Kidney (tissue), 14 donors: ENCODE measurements around the gene A1BG. TPM values are rescaled to one million over a fixed set of nuclear protein-coding genes. Genes with fewer than 3 reads are reported as not detected.

Experiments
- DNase-seq, 5 donors: peaks; one replicate each; pipeline ENCODE4 v3.0.0-alpha.2; 2013 to 2020
- FAIRE-seq: peaks from 2 replicates; lab custom pipeline; 2012; peaks lifted over from hg19 to GRCh38; lab: Jason Lieb, UNC
- H3K27ac ChIP-seq, 2 donors: one replicate each; pipeline ENCODE4 v1.7.0; 2013; ENCODE audit warnings: low read depth in 2 of 2, low read length in 2 of 2, inconsistent platforms in 1 of 2
- H3K27me3 ChIP-seq: one replicate; pipeline ENCODE4 v1.7.1; 2013; ENCODE audit warnings: low read length, inconsistent platforms; ENCODE audit not compliant: control insufficient read depth, insufficient read depth
- H3K36me3 ChIP-seq, 3 donors: one replicate each; pipeline versions ENCODE4 v1.7.0 to v1.7.1; 2013; ENCODE audit warnings: low read length in 3 of 3, control low read depth in 1 of 3, inconsistent platforms in 1 of 3; ENCODE audit not compliant: insufficient read depth in 3 of 3, control insufficient read depth in 2 of 3
- H3K4me1 ChIP-seq, 3 donors: one replicate each; pipeline versions ENCODE4 v1.7.0 to v1.7.1; 2013; ENCODE audit warnings: low read length in 3 of 3, inconsistent platforms in 1 of 3, low read depth in 1 of 3; ENCODE audit not compliant: control insufficient read depth in 2 of 3, insufficient read depth in 2 of 3
- H3K4me3 ChIP-seq, 3 donors: one replicate each; pipeline versions ENCODE4 v1.7.0 to v1.8.1; 2013; ENCODE audit warnings: low read length in 3 of 3, control low read depth in 1 of 3, inconsistent platforms in 1 of 3
- H3K9ac ChIP-seq, 3 donors: one replicate each; pipeline versions ENCODE4 v1.7.0 to v1.7.1; 2013; ENCODE audit warnings: low read length in 3 of 3, control low read depth in 1 of 3, inconsistent platforms in 1 of 3
- H3K9me3 ChIP-seq, 3 donors: one replicate each; pipeline versions ENCODE4 v1.7.0 to v1.7.1; 2013; ENCODE audit warnings: low read length in 3 of 3, control low read depth in 1 of 3, inconsistent platforms in 1 of 3; ENCODE audit not compliant: control insufficient read depth in 2 of 3, insufficient read depth in 1 of 3
- intact Hi-C: fragments of 100-400 bp; cut with DNase I; formaldehyde crosslinking; loops from one replicate; pipeline ENCODE4 v1.11.1; 2022
- polyA plus RNA-seq: library from polyadenylated mRNA; stranded (reverse); fragments of 350-450 nt; fragmentation: Illumina TruSeq; extraction: RNeasy Lipid Tissue Mini Kit (QIAGEN cat#74804); gene quantifications from one replicate; pipeline ENCODE4 v1.2.3, GENCODE V29; 2014; ENCODE audit warnings: low read depth, low replicate concordance; ENCODE audit not compliant: insufficient read depth
- total RNA-seq: library from RNA; stranded (reverse); fragmentation: NEBNext Ultra II Directional; extraction: Animal tissue kit (Norgen Biotek cat#: 25700); gene quantifications from one replicate; pipeline ENCODE4 v1.2.1, GENCODE V29; 2021
- TF ChIP-seq, protein P1 (sequence below): IDR thresholded peaks from 3 replicates; pipeline ENCODE4 v1.5.1; 2012; ENCODE audit warnings: mild to moderate bottlenecking, moderate library complexity, borderline replicate concordance; ENCODE audit not compliant: insufficient read depth; ENCODE audit errors: extremely low read depth
- donor health status: control.
- donor health status: control.
- donor health status: control.
- donor health status: control.
- donor health status: control.
- donor health status: DM: yes; HTN: yes; CAD: no.
- donor health status: Normal renal cell carcinoma (clear cell type).

Gene A1BG
- total and polyA plus RNA-seq, 2 donors from 2014 or later = 10.9 to 19.0 TPM

DNA sequence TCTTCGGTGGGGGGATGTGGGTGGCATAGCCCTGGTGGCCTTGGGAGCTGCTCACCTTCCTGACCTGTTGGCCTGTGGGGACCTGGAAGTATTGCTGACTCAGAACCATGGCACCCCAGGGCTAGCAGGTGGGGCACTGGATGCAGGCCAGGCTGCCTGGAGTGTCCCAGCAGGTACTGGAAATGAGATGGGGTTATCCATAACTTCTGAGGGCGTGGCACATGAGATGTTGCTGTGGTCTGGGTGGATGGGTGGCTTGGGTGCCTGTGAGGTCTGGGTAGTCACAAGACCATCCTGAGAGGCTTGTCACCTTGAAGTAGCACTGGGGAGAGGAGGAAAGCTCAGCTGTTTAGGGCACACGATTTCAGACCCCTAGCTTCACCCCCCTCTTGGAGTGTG lies 41.5 kb upstream of the A1BG start:
- Histone ChIP-seq H3K4me3 (no peak overlapping the region), H3K27me3 (peaks cover 2% of the 10 kb centered on the region), H3K9ac (no peak overlapping the region), H3K4me1 (peaks cover 0 to 2% (median 0%) of the 10 kb centered on the region in 3 donors), H3K27ac (no peak overlapping the region), H3K9me3 (no peaks in the 10 kb centered on the region), H3K36me3 (peaks cover 0 to 29% (median 13%) of the 10 kb centered on the region in 3 donors)
- peak in 1 of 5 donors; percentile 58 for DNase-seq
- intact Hi-C loops = no loop called here
- no peak for FAIRE-seq
- TF ChIP-seq, protein P1, sequence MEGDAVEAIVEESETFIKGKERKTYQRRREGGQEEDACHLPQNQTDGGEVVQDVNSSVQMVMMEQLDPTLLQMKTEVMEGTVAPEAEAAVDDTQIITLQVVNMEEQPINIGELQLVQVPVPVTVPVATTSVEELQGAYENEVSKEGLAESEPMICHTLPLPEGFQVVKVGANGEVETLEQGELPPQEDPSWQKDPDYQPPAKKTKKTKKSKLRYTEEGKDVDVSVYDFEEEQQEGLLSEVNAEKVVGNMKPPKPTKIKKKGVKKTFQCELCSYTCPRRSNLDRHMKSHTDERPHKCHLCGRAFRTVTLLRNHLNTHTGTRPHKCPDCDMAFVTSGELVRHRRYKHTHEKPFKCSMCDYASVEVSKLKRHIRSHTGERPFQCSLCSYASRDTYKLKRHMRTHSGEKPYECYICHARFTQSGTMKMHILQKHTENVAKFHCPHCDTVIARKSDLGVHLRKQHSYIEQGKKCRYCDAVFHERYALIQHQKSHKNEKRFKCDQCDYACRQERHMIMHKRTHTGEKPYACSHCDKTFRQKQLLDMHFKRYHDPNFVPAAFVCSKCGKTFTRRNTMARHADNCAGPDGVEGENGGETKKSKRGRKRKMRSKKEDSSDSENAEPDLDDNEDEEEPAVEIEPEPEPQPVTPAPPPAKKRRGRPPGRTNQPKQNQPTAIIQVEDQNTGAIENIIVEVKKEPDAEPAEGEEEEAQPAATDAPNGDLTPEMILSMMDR = no peak

DNA sequence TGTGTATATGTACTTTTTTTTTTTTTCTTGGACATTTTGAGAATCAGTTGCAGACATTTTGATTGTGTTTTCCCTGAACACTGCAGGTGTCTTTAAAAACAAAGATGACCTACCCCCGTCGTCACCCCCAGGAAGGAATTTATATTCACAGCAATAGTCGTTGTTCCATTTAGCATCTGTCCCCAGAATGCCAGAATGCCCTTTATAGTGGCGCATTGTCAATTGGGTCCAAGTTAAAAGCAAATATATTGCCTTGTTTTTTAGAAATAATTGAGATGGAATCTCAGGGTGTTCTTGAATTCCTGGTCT lies 40.4 kb upstream of the A1BG start:
- no peak overlapping the region for H3K27ac ChIP-seq
- no peak overlapping the region for H3K4me3 ChIP-seq
- peaks cover 0 to 35% (median 13%) of the 10 kb centered on the region in 3 donors for H3K36me3 ChIP-seq
- H3K27me3 ChIP-seq = peaks cover 2% of the 10 kb centered on the region
- peaks cover 0 to 2% (median 0%) of the 10 kb centered on the region in 3 donors for H3K4me1 ChIP-seq
- DNase-seq (no peak), FAIRE-seq (no peak)
- no peak overlapping the region for H3K9ac ChIP-seq
- H3K9me3 ChIP-seq = no peaks in the 10 kb centered on the region
- intact Hi-C loops = no loop called here
- TF ChIP-seq, protein P1 = no peak

DNA sequence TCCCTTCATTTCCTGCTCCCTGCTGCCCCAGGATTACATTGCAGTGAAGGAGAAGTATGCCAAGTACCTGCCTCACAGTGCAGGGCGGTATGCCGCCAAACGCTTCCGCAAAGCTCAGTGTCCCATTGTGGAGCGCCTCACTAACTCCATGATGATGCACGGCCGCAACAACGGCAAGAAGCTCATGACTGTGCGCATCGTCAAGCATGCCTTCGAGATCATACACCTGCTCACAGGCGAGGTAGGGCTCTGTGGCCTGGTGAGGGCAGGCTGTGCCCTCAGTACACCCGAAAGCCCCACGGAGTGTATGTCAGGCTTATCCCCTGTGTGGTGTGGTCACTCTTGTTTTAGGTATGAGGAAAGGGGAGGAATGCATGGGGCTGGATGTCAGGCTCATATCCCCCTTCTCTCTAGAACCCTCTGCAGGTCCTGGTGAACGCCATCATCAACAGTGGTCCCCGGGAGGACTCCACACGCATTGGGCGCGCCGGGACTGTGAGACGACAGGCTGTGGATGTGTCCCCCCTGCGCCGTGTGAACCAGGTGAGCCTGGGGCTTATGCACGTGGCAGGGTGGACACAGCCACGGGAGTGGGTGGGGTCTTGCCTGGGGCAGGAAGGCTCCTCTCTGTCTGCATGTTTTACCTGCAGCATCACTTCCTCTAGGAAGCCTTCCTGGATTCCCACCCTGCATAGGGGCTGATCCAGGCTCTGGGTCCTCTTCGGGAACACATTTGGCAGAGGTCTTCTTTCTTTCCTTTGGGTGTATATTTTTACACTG lies 39.8 kb upstream of the A1BG start:
- no peak overlapping the region for H3K27ac ChIP-seq
- no peaks in the 10 kb centered on the region for H3K9me3 ChIP-seq
- H3K9ac ChIP-seq = no peak overlapping the region
- intact Hi-C loops = no loop called here
- TF ChIP-seq, protein P1 = no peak
- no peak for FAIRE-seq
- DNase-seq = peak in 1 of 5 donors; percentile 51
- H3K27me3 ChIP-seq = peaks cover 2% of the 10 kb centered on the region
- H3K4me1 ChIP-seq = peaks cover 2 to 3% (median 2%) of the 10 kb centered on the region in 3 donors
- H3K4me3 ChIP-seq = no peak overlapping the region
- H3K36me3 ChIP-seq = peaks cover 2 to 39% (median 13%) of the 10 kb centered on the region in 3 donors
